GM12864 (cell line): ENCODE data around the gene AGAP9.
"Not testable (repeated sequence)": the region's sequence is repeated elsewhere in the genome, so short reads cannot be mapped to it uniquely, and the experiment has no call there.

Experiments
- DNase-seq: peaks from one replicate; pipeline ENCODE4 v3.0.0-alpha.2; 2011; ENCODE audit warnings: low read depth
- H3K4me3 ChIP-seq: 2 replicates; pipeline ENCODE4 v1.5.1; 2011; ENCODE audit warnings: mild to moderate bottlenecking, low read depth, low read length, control low read depth

Gene AGAP9

DNA sequence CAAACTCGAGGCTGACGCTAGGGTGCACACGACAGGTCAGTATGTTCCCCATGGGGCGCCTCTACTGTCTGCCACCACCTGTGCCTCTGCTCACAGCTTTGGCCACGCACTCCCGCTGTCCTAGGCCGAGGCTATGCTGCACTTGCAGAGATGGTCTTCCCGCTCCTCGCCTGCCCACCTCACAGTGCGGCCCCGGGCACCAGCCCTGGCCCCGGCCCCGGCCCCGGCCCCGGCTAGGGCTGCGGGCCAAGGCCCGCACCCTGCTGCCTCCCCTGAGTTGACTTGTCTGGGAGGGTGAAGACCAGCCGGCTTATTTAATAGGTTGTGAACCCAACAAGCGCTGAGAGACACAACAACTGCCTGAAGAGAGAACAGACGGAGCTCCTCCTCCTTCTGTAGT is at the start of gene AGAP9:
Gene AGAP9 (minus strand): TSS at position 164 of the 400 bp plus-strand sequence. CDS start 112 bp downstream, at position 52.
- not testable (repeated sequence) for H3K4me3 ChIP-seq, DNase-seq

DNA sequence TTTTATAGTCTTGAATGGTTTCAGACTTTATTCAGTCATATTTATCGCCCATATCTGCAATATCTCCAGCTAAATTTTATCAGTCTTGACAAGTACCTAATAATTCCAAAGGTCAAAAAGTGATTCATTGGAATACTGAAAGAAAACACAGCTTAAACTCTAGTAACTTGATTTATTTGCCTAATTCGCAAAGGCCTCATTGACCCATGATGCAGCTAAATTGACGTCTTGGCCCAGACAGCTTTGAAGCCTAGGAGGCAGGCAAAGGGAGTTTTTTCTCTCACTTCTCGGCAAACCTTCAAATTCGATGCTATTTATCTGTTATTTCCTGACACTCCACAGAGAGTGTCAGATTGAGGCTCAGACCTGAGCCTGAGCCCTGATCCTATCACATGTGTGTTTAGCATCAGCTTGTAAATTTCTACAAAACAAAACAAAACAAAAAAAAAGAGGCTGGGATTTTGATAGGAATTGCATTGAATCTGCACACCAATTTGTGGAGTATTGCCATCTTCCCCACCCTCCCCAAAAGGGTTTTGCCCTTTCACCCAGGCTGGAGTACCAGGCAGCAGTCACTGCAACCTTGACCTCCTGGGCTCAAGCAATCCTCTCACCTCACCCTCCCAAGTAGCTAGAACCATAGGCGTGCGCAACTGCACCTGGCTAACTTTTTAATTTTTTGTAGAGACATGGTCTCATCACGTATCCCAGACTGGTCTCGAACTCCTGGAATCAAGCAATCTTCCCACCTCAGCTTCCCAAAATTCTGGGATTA is 47.9 kb upstream of the AGAP9 start:
- not testable (repeated sequence) for DNase-seq

DNA sequence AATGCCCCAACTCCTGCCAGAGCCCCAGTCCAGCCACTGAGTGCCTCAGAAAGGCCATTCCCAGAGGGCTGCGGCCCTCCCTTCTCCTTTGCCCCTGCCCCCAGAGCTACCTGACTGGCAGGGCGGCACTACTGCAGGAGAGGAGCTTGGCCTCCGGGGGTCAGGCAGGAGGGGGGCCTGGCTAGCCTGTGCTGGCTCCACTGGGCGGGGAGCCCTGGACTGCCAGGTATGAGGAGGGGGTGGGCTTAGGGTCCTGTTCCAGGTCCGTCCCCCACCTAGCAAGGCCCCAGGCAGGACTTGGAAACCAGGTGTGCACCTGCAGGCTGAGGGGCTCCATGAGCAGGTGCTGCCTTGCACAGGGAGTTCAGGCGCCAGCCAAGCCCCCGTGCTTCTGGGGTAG is 43.3 kb upstream of the AGAP9 start:
- not testable (repeated sequence) for H3K4me3 ChIP-seq, DNase-seq

More for the DNA sequence above, 47.9 kb upstream of the AGAP9 start:
- not testable (repeated sequence) for H3K4me3 ChIP-seq

DNA sequence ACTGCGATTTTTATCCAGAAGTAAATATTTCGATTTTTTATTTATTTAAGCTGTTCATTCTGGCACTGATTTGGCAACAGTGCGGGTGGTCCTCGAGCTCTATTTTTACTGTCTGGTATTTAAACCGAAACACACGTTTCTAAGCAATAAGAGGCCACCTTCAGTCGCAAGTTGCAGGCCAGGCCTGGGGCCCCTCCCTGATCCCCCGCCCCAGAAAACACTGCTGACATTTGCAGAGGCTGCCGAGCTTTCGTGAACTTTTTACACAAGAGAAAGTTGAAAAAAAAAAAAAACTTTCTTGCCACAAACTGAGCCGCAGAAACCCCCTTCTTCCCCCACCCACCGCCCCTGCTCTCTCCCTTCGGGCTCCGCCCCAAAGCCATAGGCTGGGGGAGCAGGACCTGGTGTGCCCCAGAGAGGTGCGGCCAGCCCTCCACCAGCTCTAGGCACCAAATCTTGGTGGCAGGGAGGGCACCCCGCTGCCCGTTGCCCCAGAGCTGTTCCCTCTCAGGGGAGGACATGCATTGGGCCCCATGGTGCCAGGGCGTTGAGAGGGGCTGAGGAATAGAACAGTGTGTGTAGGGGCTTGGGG is 42.8 kb upstream of the AGAP9 start:
- H3K4me3 ChIP-seq, DNase-seq: not testable (repeated sequence)

DNA sequence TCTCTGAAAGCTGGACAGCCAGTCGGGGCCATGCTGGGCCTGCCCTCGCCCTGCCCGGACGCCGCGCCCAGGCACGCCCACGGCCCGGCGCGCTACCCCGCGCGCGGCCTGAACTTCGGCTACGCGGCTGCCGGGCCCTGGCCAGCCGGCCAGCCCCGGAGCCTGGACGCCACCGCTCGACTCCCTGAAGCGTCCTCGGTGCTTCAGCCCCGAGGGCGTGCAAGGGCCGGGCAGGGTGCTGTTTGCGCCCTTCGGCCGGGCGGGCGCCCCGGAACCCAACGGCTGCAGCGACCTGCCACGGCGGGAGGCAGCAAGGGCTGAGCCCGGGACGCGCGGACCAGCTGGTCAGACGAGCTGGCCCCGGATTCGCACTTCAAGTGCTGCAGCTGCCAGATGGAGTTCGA is 42.1 kb upstream of the AGAP9 start:
- not testable (repeated sequence) for H3K4me3 ChIP-seq, DNase-seq

DNA sequence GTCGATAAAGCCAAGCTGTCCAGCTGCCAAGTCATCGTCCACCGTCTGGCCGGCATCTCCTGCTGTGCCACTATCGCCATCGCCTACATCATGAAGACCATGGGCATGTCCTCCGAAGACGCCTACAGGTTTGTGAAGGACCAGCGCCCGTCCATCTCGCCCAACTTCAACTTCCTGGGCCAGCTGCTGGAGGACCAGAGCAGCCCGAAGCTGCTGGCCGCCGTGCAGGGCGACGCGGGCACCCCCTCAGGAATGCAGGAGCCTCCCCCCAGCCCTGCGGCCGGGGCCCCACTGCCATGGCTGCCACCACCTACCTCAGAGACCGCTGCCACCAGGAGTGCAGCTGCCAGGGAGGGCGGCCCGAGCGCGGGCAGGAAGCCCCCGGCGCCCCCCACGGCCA is 41.5 kb upstream of the AGAP9 start:
- DNase-seq, H3K4me3 ChIP-seq: not testable (repeated sequence)

DNA sequence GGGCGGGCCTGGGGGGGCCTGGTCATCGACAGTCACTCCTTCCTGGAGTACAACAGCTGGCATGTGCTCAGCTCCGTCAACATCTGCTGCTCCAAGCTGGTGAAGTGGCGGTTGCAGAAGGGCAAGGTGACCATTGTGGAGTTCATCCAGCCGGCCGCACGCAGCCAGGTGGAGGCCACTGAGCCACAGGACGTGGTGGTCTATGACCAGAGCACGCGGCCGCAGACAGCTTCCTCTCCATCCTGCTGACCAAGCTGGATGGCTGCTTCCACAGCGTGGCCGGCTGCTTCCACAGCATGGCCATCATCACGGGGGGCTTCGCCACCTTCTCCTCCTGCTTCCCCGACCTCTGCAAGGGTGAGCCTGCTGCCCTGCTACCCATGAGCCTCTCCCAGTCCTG is 40.9 kb upstream of the AGAP9 start:
- not testable (repeated sequence) for H3K4me3 ChIP-seq, DNase-seq

DNA sequence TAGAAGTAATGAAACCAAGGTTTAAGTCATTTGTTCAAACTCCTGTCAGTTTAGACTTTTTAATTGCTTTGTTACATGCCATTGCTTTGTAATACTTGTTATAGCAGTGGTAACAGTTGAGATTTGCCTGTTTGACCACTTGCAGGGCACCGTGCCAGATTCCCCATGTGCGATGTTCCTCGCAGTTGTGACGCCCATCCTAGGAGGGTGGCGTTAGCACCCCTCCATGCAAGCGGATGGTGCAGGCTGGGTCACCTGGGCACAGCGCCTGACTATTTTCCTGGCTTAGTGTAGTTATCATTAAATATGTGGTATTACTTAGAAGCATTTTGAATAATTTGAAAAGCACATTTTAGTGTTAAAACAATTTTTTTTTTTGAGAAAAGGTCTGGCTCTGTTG is 37.0 kb upstream of the AGAP9 start:
- DNase-seq, H3K4me3 ChIP-seq: not testable (repeated sequence)

DNA sequence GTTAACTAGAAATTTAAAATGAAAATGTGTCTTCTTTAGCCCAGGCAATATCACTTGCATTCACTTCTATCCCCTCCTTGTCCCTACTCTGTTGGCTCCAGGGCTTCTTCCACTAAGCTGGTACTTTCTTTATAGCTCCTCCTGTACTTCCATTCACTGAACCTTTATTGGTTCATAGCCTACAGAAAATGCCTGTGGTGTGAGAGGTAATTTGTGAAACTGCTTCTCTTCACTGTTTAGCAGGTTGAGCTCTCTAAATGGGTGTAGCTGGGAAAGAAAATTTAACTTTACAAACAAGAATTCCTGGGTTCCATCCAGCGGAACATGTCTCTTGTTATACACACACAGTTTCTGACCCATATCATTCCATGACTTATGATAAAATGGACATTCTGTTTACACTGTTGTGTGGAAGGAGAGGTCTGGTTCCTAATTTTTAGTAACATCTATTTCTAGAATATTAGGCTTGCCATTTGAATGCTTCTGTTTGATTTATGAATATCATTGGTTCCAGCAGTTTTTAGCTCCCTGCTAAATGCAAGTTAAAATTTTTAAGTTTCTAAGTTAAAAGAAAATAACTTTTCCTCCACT is 36.4 kb upstream of the AGAP9 start:
- H3K4me3 ChIP-seq, DNase-seq: not testable (repeated sequence)

DNA sequence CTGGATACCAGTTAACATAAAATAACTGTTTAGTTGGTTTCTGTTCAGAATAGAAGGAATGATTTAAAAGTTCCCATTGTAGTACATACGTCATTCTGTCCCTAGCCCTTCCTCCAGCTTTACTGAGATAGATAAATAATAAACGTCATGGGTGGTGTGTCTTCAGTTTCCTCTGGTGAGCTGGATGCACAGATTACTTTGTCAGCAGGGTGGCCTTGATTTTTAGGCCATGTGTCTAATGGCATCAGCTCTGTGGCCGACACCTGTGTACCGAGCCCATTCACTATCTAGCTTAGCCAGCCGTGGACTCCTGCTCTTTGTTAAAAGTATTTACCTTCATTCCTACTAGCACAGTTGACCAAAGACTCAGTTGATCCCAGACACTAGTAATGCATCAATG is 34.7 kb upstream of the AGAP9 start:
- not testable (repeated sequence) for H3K4me3 ChIP-seq, DNase-seq

DNA sequence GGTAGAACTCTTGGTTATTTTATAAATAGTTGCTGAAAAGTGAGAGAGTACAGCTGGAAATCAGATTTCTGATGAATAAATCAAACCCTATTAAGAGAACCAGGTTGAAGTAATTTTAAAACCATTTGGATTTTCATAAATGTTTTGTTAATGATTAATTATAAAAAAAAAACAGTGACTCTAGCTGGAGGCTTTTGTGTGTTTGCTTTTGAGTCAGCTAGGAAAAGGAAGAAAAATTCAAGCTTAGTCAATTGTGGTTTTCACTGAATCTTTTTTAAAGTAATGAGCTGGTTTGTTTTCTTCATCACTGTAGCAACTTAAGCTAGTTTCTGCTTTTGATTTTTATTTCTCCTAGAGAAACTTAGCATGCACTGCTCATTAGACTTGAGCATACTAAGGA is 34.2 kb upstream of the AGAP9 start:
- DNase-seq, H3K4me3 ChIP-seq: not testable (repeated sequence)

DNA sequence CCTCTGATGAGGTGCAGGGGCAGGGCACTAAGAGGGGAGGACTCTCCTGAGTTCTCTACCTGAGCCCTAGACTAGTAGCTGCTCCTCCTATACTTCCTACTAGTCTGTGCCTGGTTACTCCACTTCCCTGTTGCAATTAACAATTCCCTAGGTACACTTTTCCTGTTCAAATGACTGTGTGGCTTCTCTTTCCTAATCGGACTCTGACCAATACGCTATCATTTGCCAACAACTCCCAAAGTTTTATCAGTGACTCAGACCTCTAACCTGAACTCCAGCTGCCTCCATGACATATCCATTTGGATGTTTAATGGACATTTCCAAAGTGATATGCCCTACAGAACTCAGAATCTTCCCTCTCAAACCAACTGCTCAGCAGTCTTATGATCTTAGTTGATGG is 31.9 kb upstream of the AGAP9 start:
- DNase-seq, H3K4me3 ChIP-seq: not testable (repeated sequence)

DNA sequence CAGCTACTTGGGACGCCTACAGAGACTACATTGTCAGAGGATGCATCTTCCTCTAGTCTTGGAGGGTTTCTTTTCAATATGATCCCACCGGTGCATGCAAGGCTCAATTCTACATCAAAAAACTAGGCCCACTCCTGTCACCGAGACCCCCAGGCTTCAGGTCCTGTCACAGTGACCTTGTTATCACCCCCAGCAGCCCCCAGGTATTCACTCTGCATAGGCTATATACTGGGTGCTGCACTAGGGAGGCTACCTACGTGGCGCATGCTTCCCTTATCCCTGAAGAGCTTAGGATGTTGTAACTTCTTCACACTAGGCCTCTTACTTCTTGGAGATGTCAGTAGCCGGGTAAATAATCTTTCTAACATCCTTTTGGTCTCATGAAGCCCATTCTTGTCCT is 31.1 kb upstream of the AGAP9 start:
- not testable (repeated sequence) for H3K4me3 ChIP-seq, DNase-seq

DNA sequence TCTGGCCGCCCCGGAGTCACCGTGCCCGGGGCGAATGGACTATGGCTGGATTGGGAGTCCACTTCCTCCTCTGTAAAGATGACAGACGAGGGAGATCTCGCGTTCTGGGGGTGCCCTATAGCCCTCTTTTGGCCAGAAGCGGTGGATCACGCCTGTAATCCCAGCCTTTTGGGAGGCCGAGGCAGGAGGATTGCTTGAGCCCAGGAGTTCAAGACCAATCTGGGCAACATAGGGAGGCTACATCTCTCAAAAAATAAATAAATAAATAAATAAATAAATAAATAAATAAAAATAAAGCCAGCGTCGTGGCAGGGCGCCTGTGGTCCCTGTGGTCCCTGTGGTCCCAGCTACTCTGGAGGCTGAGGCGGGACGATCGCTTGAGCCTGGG is 30.4 kb upstream of the AGAP9 start:
- DNase-seq: not testable (repeated sequence)
- peak overlapping the region; percentile 57 for H3K4me3 ChIP-seq

DNA sequence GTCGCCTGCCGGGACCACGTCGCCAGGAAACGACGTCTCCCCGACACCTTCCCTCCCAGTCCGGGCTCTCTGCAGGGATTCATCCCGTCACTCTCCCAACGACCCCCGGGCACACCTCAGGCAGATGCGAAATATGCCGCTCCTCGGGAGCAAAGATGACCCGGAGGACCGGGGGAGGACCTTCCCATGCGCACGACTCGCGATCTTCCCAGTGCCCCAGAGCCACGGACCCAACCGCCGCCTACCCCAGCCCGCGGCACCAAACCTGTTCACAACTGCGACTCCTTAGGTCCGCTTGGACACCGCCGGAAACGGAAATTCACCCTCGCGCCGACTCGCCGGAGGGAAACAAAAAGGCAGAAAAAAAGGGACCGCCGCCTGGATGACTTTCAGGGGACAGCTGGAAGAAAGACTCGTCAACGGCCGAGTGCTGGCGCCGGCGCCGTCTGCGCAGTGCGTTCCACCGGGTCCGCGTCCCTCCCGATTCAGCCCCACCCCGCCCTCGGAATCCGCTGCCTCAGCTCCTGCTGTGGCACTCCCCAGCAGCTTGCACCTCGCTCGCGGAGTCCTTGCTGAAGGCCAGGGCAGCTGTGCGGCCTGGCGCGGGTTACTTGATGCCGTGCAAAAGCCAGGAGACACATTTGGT is 29.9 kb upstream of the AGAP9 start:
- H3K4me3 ChIP-seq: peak overlapping the region; percentile 84
- DNase-seq: peak; percentile 26

DNA sequence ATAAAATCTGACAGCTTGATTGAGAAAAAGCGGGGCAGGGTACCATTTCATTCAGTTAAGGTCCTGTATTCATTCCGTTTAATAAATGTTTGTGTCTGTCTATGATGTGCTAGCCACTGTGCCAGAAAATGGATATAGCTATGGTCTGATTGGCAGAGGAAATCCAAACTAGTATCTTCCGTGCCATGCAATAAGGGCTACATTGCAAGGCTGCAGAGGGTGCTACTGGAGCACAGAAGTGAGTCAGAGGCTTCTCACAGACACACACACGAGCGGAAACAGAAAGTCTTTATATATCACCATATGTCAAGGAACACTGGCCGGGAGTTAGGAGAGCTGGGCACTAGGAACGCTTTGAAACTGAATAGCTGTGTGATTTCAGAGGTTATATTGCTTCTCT is 29.3 kb upstream of the AGAP9 start:
- DNase-seq: not testable (repeated sequence)
- peak overlapping the region; percentile 84 for H3K4me3 ChIP-seq

DNA sequence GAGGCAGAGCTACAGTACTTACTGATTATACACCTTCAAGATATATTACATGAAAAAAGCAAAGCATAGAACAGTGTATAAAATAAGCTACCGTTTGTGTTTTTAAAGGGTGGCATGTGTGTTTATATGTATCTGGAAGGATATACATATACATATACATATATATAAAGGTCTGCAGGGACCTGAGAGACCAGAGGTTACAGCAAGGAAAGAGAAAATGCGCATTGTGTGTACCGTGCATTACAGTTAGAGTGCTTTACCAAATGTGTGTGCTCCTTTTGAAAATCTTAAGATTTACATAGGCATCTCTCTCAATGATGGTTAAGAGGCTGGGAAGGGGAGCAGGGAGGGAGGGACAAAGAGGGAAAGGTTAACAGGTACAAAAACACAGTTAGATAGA is 23.8 kb upstream of the AGAP9 start:
- not testable (repeated sequence) for DNase-seq, H3K4me3 ChIP-seq

DNA sequence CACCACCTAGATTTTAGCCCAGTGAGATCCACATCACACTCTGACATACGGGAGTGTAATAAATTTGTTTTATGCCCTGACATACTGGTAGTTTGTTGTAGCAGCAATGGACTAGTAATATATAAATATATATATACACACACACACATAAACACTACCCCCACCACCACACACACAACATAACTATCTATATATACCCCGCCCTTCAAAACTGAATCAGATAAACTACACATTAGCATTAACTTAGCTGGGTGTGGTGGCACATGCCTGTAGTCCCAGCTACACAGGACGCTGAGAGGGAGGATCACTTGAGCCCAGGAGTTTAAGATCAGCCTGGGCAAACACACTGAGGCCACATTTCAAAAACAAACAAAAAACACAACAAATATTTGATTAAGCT is 13.0 kb upstream of the AGAP9 start:
- H3K4me3 ChIP-seq, DNase-seq: not testable (repeated sequence)

DNA sequence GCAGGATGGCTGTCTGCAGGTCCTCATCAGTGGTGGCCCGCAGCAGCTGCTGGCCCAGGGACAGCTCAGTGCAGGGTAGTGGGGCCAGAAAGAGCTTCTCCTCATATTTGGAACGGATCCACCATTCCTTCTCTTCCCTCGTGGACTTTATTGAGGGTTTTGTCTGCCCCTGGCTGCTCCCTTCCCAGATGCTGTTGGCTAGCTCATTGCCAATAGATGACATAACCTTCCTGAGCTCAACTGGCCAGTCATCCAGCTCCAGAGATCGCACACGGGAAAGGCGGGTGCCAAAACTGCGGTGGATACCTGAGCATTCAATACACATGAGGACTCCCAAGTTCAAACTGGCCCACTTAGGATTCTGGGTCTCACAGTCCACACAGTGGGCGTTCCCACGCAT is 21.1 kb downstream of the AGAP9 start:
- H3K4me3 ChIP-seq, DNase-seq: not testable (repeated sequence)

DNA sequence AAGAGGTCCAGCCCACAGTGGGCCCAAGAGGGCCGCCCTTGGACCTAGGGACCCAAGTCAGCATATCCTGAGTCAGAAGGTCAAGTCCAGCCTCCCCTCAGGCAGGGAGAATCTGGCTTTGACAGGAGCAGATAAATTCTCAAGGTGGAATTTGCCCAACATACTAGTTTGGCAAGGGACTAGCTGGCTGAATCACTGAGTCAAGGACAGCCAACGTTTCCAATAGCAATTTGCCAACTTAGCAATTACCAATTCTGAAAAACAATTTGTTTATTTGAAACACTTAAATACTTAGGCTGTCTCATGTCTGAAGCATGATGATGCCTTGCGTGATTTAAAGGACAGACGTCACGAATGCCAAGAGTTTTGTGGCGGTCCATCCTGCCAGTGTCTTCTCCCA is 29.2 kb downstream of the AGAP9 start:
- not testable (repeated sequence) for H3K4me3 ChIP-seq, DNase-seq
